HS-27A (cell line): ENCODE data around the gene POU1F1.
"Not testable (repeated sequence)": the region's sequence is repeated elsewhere in the genome, so short reads cannot be mapped to it uniquely, and the experiment has no call there.

ENCODE experiments used
- DNase-seq: peaks from one replicate; pipeline ENCODE4 v3.0.0-alpha.2; 2012; ENCODE audit warnings: low read depth, missing footprints

The POU1F1 gene

GRCh38 chr3:87250009-87250408, 26.4 kb downstream of the POU1F1 start:
- no peak for DNase-seq

DNA sequence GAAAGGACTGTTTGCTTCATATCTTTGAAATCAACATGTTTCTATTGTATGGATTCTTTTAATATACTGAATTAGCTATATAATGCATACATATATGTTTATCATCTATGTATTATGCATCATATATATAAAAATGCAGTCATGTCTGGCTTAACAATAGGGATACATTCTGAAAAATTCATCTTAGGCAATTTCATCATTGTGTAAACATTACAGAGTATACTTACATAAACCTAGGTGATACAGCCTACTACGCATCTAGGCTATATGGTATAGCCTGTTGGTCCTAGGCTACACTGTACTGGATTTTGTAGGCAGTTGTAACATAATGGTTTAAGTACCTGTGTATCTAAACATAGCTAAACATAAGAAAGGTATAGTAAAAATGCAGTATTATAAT, 27.6 kb downstream of the POU1F1 start:
- no peak for DNase-seq

GRCh38 chr3:87248231-87248630, 28.2 kb downstream of the POU1F1 start:
- not testable (repeated sequence) for DNase-seq

GRCh38 chr3:87247430-87247773, 29.0 kb downstream of the POU1F1 start:
- no peak for DNase-seq

DNA sequence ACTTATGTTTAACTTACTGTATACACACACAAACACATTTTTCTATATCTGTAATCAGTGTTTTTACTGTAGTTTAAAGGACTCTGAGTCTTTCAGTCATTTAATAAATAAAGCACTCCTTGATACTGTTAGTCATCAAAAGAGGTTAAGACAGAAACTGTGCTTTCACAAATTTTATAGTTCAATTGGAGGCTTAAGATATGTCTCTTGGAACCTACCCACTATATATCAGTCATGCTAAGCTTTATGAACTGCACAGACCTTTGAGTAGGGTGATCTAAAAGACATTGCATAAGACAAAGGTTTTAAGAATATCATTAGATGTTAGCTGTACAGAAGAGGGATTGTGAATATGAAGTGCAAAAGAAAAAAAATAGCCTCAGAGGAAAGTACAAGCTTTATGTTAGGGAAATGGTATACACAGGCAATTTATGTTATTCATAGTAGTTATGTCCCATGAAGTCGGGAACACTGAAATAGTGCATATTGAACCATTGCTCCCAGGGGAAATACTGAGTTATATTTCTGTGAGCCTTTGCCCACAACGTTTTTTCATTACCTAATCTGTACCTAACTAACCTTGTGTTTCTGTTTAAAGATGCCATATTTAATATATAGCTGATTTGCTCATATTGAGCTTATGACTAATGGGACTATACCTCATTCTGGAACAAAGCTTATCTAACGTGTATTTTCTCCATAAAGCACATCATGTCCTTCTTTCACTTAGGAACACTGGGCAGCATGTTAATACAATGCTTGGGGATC, 29.5 kb downstream of the POU1F1 start:
- DNase-seq = no peak

GRCh38 chr3:87236093-87236492, 40.3 kb downstream of the POU1F1 start:
- no peak for DNase-seq

DNA sequence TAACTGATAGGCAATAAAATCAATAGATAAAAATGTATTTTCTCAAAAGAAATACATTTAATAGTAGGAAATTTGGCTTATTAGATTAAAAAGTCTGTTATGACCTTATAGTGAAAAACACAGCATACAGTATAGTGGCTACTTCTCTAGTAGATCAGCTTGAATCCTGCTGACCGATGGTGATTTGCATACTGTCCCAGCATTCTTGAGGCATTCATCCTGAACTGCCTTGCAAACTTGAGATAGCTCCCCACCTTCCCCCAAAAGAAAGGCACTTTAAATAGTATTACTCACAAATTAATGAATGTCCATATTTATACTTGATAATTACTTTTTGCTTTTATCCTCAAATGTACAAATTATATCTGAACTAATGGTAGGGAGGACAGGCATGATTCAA, 42.6 kb downstream of the POU1F1 start:
- no peak for DNase-seq

DNA sequence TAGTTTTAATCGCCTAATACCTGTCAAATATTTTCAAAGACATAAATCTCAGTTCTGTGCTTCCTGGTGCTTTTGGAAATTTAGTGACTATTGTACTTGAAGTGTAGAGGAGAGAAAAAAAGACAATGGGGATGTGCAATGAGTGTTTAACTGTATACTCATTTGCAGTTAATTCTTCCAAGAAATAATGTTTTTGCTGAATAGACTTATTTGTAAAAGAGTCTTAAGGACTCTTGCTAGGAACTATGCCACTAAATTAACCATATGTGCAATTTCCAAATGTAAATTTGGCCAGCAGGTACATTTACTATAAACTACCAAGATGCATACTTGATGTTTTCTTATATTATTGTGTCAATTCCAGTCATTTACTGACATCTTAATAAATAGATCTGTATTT, 47.3 kb downstream of the POU1F1 start:
- DNase-seq = no peak

DNA sequence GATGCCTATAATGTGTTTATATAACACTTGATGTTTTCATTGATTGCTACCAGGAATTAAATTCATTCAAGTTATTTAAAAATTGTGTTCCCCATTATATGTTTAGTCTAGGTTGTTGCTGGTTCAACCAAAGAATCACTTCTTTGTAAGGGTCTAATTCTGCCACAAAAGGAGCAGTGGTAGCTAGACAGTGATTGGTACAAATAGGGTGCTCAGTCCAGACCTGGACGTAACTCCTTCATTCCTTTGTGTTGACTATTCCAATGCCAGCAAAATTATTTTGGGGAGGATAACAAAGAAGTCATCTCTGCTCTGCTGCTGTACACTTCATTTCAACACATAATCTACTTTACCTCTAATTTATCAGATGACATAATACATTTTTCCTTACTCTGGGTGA, 48.1 kb downstream of the POU1F1 start:
- DNase-seq = peak; percentile 58

- no peak for DNase-seq
Measured at GRCh38 chr3:87227835-87228144, 48.6 kb downstream of the POU1F1 start.

DNA sequence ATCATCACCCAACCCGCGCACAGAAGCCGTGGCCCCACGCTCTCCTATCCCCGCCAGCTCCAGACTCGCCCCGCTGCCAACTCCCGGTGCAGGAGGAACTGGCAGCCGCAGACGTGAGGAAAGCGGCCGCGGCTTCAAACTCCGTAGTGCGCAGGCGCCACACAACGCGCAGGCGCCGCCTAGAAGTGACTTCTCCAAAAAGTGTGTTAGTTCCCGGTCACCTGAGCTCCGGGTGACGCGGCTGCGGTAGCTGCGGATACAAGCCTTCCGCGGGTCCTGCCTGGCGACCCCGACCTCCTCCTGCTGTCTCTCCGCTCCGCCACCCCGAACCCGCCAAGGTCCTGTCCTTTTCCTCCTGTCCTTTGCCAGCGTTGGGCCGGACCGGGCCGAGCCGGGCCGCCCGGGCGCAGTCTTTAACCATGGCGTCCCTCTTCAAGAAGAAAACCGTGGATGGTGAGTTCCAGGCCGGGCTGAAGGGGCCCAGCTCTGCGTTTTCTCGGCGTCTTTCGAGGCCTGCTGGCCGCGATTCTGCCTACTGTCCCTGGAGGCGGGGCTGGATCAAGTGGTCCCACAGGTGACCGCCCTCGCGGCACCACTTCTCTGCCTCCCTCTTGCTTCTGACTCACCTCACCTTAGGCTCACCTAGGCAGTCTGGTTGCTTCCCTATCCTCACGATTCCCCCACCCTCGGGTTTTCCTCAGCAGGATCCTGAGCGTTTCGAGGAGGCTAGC, 49.1 kb downstream of the POU1F1 start, which contains the start of gene CHMP2B:
Gene CHMP2B, plus strand, starts transcription at position 206 of the 731 bp plus-strand sequence. Its CDS starts 214 bp downstream, at position 420.
- peak; percentile 95 for DNase-seq

- no peak for DNase-seq
Measured at GRCh38 chr3:87225659-87226058, 50.7 kb downstream of the POU1F1 start.

DNA sequence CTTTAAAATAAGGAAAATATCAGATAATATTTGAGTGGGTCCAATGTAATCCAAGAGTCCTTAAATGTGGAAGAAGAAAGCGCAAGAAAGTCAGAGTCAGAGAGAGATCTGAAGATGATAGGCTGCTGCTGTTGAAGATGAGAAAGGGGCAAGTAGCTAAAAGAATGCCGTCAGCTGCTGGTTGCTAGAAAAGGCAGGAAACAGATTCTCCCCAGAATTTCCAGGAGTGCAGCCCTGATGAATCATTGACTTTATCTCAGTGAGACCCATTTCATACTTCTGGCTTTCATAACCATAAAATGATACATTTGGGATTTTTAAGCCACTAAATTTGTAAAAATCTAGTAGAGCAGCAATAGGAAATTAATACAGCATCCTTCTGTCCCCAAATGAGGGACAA, 56.8 kb downstream of the POU1F1 start:
- no peak for DNase-seq

- no peak for DNase-seq
Measured at GRCh38 chr3:87218560-87218959, 57.8 kb downstream of the POU1F1 start.
